ENCODE results near the gene AVPR1B. TPM values are rescaled to one million over a fixed set of nuclear protein-coding genes. Genes with fewer than 3 reads are reported as not detected.

The AVPR1B gene
- total RNA-seq, 1 donor from 2014 or later: not detected

GRCh38 chr1:206100226-206100815 is 16.9 kb downstream of the AVPR1B start:
- DNase-seq (ENCODE audit: low spot score in 2 of 2): no peak
- Histone ChIP-seq H3K4me3 (no peak overlapping the region), H3K9me3 (no peaks in the 10 kb centered on the region), H3K27ac (no peak overlapping the region), H3K4me1 (no peaks in the 10 kb centered on the region), H3K36me3 (no peaks in the 10 kb centered on the region), H3K27me3 (no peaks in the 10 kb centered on the region)
- intact Hi-C loops (cut with DNase I): no loop called here
- no peak for TF ChIP-seq CTCF (IDR thresholded peaks at IDR 0.05)

DNA sequence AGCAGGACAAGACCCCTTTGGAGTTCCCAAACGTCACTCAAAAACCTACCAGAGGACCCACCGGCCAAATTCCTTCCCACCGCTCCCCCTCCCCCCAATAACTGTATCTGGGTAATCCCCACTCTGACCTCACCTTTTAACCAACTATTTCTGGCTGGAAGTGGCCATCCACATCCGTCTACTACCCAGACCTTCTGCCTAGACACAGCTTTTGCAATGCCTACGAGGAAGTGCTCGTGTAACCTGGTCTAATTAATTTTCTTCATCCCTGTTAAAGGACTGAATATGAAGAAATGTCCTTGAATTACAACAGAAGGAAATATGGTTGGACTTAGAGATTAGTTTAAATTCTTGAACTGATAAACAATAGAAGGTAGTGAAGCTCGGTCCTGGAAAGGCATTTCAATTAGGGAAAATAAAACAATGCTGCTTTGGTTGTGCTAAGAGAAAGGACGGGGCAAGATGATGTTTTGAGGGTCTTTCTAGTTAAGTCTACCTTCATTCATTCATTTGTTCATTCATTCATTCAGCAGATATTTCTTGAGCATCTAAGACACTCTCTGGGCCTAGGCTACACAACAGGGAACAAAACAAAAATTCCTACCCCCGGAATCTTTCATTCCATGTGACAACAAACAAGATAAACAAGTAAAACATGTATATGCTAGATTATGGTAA is 18.8 kb downstream of the AVPR1B start:
- H3K4me3 ChIP-seq: no peak overlapping the region
- H3K27ac ChIP-seq: no peak overlapping the region
- DNase-seq (ENCODE audit: low spot score in 2 of 2): no peak
- no peaks in the 10 kb centered on the region for H3K27me3 ChIP-seq
- no peaks in the 10 kb centered on the region for H3K9me3 ChIP-seq
- no peaks in the 10 kb centered on the region for H3K4me1 ChIP-seq
- H3K36me3 ChIP-seq: no peaks in the 10 kb centered on the region
- intact Hi-C loops (cut with DNase I): no loop called here
- no peak for TF ChIP-seq CTCF (IDR thresholded peaks at IDR 0.05)

DNA sequence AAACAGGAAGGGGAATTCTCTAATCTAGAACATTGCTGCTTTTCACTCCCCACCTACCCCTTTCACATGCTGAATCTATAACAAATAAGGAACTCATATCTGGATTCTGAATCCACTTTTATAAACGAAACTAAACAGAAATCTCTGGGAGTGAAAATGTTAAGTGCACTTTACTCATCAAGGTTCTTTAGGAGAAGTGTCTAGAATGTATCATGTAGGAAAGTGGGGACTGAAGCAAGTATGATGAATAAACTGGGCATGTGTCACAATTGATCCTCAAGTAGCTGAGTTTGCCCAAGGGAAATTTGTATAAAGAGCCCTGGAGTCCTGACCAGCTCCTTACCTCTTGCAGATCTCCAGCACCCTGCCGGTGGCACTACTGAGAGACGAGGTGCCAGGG is 19.8 kb downstream of the AVPR1B start:
- H3K4me3 ChIP-seq: no peak overlapping the region

DNA sequence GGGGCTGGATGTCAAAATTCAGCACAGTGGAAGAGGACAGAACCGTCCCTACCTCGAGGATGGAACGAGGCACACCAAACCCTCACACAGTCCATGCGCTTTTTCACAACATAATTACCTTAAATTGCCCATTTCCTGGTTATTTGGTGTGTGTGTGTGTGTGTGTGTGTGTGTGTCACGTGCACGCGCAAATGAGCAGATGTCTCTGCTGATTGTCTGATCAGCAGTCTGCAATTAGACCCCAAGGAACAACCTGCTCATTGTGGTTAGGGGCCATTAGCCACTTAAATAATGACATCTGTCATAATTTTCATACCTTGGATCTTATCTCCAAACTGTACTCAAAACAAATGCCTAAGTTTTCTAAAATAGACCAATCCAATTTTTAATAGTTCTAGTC is 23.2 kb downstream of the AVPR1B start:
- no peaks in the 10 kb centered on the region for H3K4me1 ChIP-seq
- no peak for TF ChIP-seq CTCF (IDR thresholded peaks at IDR 0.05)
- no peak overlapping the region for H3K4me3 ChIP-seq
- no peak overlapping the region for H3K27ac ChIP-seq
- no peak for DNase-seq (ENCODE audit: low spot score in 2 of 2)
- H3K27me3 ChIP-seq: no peaks in the 10 kb centered on the region
- intact Hi-C loops (cut with DNase I): no loop called here
- H3K9me3 ChIP-seq: no peaks in the 10 kb centered on the region
- H3K36me3 ChIP-seq: no peaks in the 10 kb centered on the region

More for the DNA sequence above, 19.8 kb downstream of the AVPR1B start:
- intact Hi-C loops (cut with DNase I): no loop called here
- H3K4me1 ChIP-seq: no peaks in the 10 kb centered on the region
- no peak for DNase-seq (ENCODE audit: low spot score in 2 of 2)
- no peaks in the 10 kb centered on the region for H3K9me3 ChIP-seq
- no peak overlapping the region for H3K27ac ChIP-seq
- H3K27me3 ChIP-seq: no peaks in the 10 kb centered on the region
- H3K36me3 ChIP-seq: no peaks in the 10 kb centered on the region
- no peak for TF ChIP-seq CTCF (IDR thresholded peaks at IDR 0.05)

DNA sequence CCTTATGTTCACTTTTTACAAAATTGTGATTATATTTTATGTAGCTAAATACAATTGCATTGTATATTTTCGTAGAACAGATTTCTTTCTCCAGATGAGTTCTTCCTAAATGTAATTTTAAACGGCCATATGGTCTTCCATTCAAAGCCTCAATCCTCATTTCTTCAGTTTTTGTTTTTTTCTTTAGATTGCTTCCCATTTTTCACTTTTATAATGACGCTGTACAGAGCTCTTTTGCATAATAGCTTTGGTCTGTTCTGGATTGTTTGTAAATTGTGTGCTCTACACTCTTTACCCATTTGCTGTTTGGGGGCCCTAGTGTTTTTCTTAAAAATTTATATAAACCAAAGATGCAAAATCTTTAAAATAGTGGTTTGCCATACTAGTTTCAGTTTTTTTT is 27.8 kb downstream of the AVPR1B start:
- intact Hi-C loops (cut with DNase I): no loop called here

More for the DNA sequence above, 27.8 kb downstream of the AVPR1B start:
- no peaks in the 10 kb centered on the region for H3K9me3 ChIP-seq
- DNase-seq (ENCODE audit: low spot score in 2 of 2): no peak
- TF ChIP-seq CTCF (IDR thresholded peaks at IDR 0.05): no peak
- H3K27me3 ChIP-seq: no peaks in the 10 kb centered on the region
- no peak overlapping the region for H3K27ac ChIP-seq
- no peak overlapping the region for H3K4me3 ChIP-seq
- H3K4me1 ChIP-seq: no peaks in the 10 kb centered on the region
- H3K36me3 ChIP-seq: no peaks in the 10 kb centered on the region

All from ascending aorta (tissue), 2 donors.